Karpas-422 (cell line): Measurements from ENCODE around the gene FRMD4B. TPM values are rescaled to one million over a fixed set of nuclear protein-coding genes. Genes with fewer than 3 reads are reported as not detected.

Source experiments
- DNase-seq: peaks from one replicate; pipeline ENCODE4 v3.0.0-alpha.2; 2015
- H2AFZ ChIP-seq: fragments of 200-600 bp; sonication (generic); 2 replicates; pipeline ENCODE4 v1.6.1; 2014; ENCODE audit warnings: antibody characterized with exemption, low read length, mixed read lengths
- H3K27ac ChIP-seq: fragments of 200-600 bp; sonication (generic); 2 replicates; pipeline ENCODE4 v1.5.1; 2014; ENCODE audit warnings: mild to moderate bottlenecking, low read length, moderate library complexity
- H3K27me3 ChIP-seq: fragments of 200-600 bp; sonication (generic); 2 replicates; pipeline ENCODE4 v1.6.1; 2014; ENCODE audit warnings: low read length, mixed read lengths
- H3K36me3 ChIP-seq: fragments of 200-600 bp; sonication (generic); 2 replicates; pipeline ENCODE4 v1.6.1; 2014; ENCODE audit warnings: low read length, mixed read lengths; ENCODE audit not compliant: insufficient read depth
- H3K4me1 ChIP-seq: fragments of 200-600 bp; sonication (generic); 2 replicates; pipeline ENCODE4 v1.6.1; 2014; ENCODE audit warnings: mild to moderate bottlenecking, low read length, mixed read lengths
- H3K4me2 ChIP-seq: fragments of 200-600 bp; sonication (generic); 2 replicates; pipeline ENCODE4 v1.6.1; 2014; ENCODE audit warnings: low read length, low read depth, mild to moderate bottlenecking; ENCODE audit not compliant: poor library complexity, severe bottlenecking
- H3K4me3 ChIP-seq: fragments of 200-600 bp; sonication (generic); 2 replicates; pipeline ENCODE4 v1.5.1; 2014; ENCODE audit warnings: mild to moderate bottlenecking, antibody characterized with exemption, low read length, mixed read lengths
- H3K79me2 ChIP-seq: fragments of 200-600 bp; sonication (generic); 2 replicates; pipeline ENCODE4 v1.6.1; 2014; ENCODE audit warnings: mild to moderate bottlenecking, low read length, mixed read lengths
- H3K9ac ChIP-seq: fragments of 200-600 bp; sonication (generic); 2 replicates; pipeline ENCODE4 v1.6.0; 2014; ENCODE audit warnings: low read length
- H3K9me2 ChIP-seq: fragments of 200-600 bp; sonication (generic), shearing (Covaris generic); replicated peaks from 2 replicates; pipeline ENCODE4 v1.6.0; 2014; ENCODE audit warnings: mild to moderate bottlenecking, low read length, moderate library complexity; ENCODE audit not compliant: insufficient read depth
- H3K9me3 ChIP-seq: fragments of 300-700, 200-600 bp; sonication (generic); 2 replicates; pipeline ENCODE4 v1.6.1; 2014; ENCODE audit warnings: low read length, mixed read lengths
- H4K20me1 ChIP-seq: fragments of 200-600 bp; sonication (generic); 2 replicates; pipeline ENCODE4 v1.6.1; 2014; ENCODE audit warnings: mild to moderate bottlenecking, antibody characterized with exemption, low read length, low read depth; ENCODE audit not compliant: insufficient read depth
- total RNA-seq: library from RNA; depleted of rRNA; stranded (reverse); fragments of >200 nt; shearing (Covaris generic); gene quantifications from 2 replicates; pipeline ENCODE4 v1.2.3, GENCODE V29; 2014; ENCODE audit warnings: low replicate concordance

The FRMD4B gene
- total RNA-seq, 1 experiment from 2014 or later: not detected

DNA sequence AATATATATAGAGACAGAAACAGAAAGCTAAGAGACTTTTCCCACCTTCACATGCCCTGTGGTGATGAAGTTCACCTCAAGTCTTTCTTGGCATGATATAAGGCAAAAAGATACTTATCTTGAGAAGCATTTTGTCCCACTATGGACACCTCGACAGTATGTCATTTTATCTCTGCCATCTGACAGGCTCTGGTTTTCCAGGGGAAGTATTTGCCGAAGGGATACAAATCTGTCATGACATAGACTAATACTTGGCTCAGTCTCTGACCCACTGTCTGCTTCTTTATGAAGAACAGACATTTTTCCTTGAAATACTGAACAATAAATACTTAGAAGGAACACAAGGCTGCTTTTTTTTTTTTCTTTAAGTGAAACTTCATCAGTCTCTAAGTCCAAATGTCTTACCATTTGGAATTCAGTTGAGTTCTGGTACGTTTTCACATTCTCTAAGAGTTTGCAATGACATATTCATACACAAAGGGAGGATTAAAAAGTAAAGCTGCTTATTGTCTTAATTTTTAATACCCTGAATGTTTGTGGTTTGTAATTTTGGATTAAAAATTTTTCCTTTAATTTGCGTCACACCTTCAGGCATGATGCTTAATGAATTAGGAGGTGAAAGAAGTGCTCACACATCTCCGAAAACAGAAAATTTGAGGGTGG is 175.7 kb downstream of the FRMD4B start:
- Histone ChIP-seq H3K9ac (no peak overlapping the region), H3K79me2 (no peaks in the 10 kb centered on the region), H3K4me1 (no peaks in the 10 kb centered on the region), H2AFZ (no peak overlapping the region), H3K36me3 (no peaks in the 10 kb centered on the region), H3K4me3 (no peak overlapping the region), H3K27ac (no peak overlapping the region), H3K27me3 (no peaks in the 10 kb centered on the region), H3K9me2 (no peaks in the 10 kb centered on the region), H3K4me2 (no peak overlapping the region), H3K9me3 (no peaks in the 10 kb centered on the region), H4K20me1 (no peaks in the 10 kb centered on the region)
- DNase-seq: no peak

- no peaks in the 10 kb centered on the region for H4K20me1 ChIP-seq
- H3K9me2 ChIP-seq: no peaks in the 10 kb centered on the region
Observed at GRCh38 chr3:69209413-69209812, 176.5 kb downstream of the FRMD4B start.

DNA sequence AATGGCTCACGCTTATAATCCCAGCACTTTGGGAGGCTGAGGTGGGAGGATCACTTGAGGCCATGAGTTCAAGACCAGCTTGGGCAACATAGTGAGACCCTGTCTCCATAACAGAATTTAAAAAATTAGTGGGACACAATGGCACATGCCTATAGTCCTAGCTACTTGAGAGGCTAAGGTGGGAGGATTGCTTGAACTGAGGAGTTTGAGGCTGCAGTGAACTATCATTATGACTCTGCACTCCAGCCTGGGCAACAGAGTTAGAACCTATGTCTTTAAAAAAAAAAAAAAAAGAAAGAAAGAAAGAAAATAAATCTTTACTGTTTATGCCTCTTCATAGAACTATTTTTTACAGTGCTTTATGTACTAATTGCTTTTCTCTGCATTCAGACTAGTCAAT is 178.9 kb downstream of the FRMD4B start:
- Histone ChIP-seq H3K27ac (no peak overlapping the region), H3K9ac (no peak overlapping the region), H3K4me3 (no peak overlapping the region), H3K4me2 (no peak overlapping the region), H2AFZ (no peak overlapping the region), H3K9me3 (no peaks in the 10 kb centered on the region), H3K27me3 (no peaks in the 10 kb centered on the region), H3K79me2 (no peaks in the 10 kb centered on the region), H3K4me1 (no peaks in the 10 kb centered on the region), H3K9me2 (no peaks in the 10 kb centered on the region), H3K36me3 (no peaks in the 10 kb centered on the region), H4K20me1 (no peaks in the 10 kb centered on the region)
- no peak for DNase-seq

More at GRCh38 chr3:69209413-69209812, 176.5 kb downstream of the FRMD4B start:
- Histone ChIP-seq H3K27ac (no peak overlapping the region), H3K27me3 (no peaks in the 10 kb centered on the region), H2AFZ (no peak overlapping the region), H3K9me3 (no peaks in the 10 kb centered on the region), H3K9ac (no peak overlapping the region), H3K4me2 (no peak overlapping the region), H3K79me2 (no peaks in the 10 kb centered on the region), H3K4me1 (no peaks in the 10 kb centered on the region), H3K36me3 (no peaks in the 10 kb centered on the region), H3K4me3 (no peak overlapping the region)
- DNase-seq: no peak

DNA sequence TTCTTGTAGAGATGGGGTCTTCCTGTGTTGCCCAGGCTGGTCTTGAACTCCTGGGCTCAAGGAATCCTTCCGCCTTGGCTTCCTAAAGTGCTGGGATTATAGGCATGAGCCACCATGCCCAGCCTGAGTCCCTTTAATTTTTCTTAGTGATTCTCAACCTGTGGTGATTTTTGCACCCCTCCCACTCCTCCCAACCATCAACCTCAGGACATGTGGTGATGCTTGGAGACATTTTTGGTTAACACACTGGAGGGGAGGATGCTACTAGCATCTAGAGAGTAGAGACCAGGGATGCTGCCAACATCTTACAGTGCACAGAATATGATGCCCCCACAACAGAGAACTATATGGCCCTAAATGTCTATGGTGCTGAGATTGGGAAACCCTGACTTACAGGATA is 180.5 kb downstream of the FRMD4B start:
- Histone ChIP-seq H3K36me3 (no peaks in the 10 kb centered on the region), H3K27ac (no peak overlapping the region), H3K9me3 (no peaks in the 10 kb centered on the region), H3K9ac (no peak overlapping the region), H2AFZ (no peak overlapping the region), H3K79me2 (no peaks in the 10 kb centered on the region), H3K9me2 (no peaks in the 10 kb centered on the region), H3K4me3 (no peak overlapping the region), H3K4me1 (no peaks in the 10 kb centered on the region), H3K4me2 (no peak overlapping the region), H3K27me3 (no peaks in the 10 kb centered on the region), H4K20me1 (no peaks in the 10 kb centered on the region)
- no peak for DNase-seq

DNA sequence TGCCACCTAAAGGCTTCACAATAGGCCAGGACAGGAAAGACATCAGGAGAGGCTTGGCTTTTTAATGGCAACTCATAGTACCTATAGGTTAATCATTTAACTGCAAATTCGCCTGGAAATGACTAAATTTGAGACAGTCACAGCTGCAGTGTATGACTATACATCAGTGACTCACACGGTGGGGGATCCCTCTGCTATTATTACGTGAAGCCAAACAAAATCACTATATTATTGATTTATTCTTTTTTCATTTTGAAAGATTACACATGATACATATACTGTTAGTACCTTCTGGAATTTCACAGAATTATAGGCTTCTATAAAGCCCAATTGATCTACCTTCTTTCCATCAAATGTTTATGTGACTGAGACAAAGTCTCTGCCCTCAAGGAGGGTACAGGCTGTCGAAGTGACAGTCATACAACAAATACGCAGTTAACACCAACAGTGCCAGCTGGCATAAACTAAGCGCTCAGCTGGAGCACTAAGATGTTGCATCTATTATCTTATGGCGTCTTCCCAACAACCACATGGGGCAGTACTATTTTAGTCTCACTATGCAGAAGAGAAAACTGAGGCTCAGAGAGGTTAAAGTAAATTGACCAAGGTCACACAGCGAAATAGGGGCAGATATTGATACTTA is 181.5 kb downstream of the FRMD4B start:
- Histone ChIP-seq H3K27ac (no peak overlapping the region), H3K9ac (no peak overlapping the region), H3K27me3 (no peaks in the 10 kb centered on the region), H3K9me3 (no peaks in the 10 kb centered on the region), H3K36me3 (no peaks in the 10 kb centered on the region), H2AFZ (no peak overlapping the region), H3K9me2 (no peaks in the 10 kb centered on the region), H4K20me1 (no peaks in the 10 kb centered on the region), H3K4me1 (no peaks in the 10 kb centered on the region), H3K79me2 (no peaks in the 10 kb centered on the region), H3K4me3 (no peak overlapping the region), H3K4me2 (no peak overlapping the region)
- no peak for DNase-seq

DNA sequence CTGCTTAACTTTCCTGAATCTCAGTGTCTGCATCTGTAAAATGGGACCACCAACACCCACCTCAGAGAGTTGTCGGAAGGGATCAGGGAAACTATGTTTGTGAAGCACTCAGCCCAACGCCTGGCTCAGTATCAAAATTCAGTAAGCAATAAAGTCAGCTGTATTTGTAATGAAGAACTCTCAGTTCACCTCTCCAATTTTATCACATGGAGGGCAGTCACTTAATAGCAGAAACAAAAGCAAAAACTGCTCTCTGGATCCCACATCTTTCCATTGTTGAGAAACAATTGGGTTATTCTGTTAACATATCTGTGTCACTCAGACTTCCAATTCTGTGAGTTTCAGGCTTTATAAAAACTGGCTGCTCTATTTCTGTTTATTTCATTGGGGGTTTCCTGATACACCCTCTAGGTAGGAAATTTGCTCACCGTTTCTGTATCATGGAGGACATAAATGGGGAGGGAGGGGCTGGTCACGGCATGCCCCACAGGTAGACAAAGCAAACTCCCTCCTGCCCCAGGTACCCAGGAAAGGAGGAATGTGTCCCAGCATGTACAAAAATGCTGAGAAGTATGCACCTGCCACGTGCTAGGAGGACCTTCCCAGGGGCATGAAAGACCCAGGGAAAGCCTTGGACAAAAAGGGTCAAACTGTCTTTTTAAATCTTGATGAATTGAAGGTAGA is 182.1 kb downstream of the FRMD4B start:
- Histone ChIP-seq H3K79me2 (no peaks in the 10 kb centered on the region), H3K9ac (no peak overlapping the region), H3K4me3 (no peak overlapping the region), H4K20me1 (no peaks in the 10 kb centered on the region), H3K9me3 (no peaks in the 10 kb centered on the region), H3K4me2 (no peak overlapping the region), H3K4me1 (no peaks in the 10 kb centered on the region), H3K9me2 (no peaks in the 10 kb centered on the region), H3K27ac (no peak overlapping the region), H3K27me3 (no peaks in the 10 kb centered on the region), H3K36me3 (no peaks in the 10 kb centered on the region), H2AFZ (no peak overlapping the region)
- no peak for DNase-seq

DNA sequence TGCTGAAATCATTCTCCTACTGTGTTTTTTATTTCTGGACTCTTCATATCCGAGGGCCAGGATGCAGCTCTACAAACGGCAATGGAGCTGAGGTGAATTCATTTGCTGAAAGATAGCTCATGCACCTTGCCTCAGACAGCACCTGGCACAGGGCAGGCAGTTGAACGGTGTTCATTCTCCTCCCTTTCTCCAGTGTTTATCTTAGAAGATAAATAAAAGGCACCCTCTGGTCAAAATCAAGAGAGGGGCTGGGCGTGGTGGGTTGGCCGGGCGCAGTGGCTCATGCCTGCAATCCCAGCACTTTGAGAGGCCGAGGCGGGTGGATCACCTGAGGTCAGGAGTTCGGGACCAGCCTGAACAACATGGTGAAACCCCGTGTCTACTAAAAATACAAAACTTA is 184.2 kb downstream of the FRMD4B start:
- Histone ChIP-seq H3K27me3 (no peaks in the 10 kb centered on the region), H3K9me2 (no peaks in the 10 kb centered on the region), H3K79me2 (no peaks in the 10 kb centered on the region), H3K4me1 (no peaks in the 10 kb centered on the region), H3K9me3 (no peaks in the 10 kb centered on the region), H3K9ac (no peak overlapping the region), H3K27ac (no peak overlapping the region), H3K4me2 (no peak overlapping the region), H3K36me3 (no peaks in the 10 kb centered on the region), H3K4me3 (no peak overlapping the region), H4K20me1 (no peaks in the 10 kb centered on the region), H2AFZ (no peak overlapping the region)
- no peak for DNase-seq

DNA sequence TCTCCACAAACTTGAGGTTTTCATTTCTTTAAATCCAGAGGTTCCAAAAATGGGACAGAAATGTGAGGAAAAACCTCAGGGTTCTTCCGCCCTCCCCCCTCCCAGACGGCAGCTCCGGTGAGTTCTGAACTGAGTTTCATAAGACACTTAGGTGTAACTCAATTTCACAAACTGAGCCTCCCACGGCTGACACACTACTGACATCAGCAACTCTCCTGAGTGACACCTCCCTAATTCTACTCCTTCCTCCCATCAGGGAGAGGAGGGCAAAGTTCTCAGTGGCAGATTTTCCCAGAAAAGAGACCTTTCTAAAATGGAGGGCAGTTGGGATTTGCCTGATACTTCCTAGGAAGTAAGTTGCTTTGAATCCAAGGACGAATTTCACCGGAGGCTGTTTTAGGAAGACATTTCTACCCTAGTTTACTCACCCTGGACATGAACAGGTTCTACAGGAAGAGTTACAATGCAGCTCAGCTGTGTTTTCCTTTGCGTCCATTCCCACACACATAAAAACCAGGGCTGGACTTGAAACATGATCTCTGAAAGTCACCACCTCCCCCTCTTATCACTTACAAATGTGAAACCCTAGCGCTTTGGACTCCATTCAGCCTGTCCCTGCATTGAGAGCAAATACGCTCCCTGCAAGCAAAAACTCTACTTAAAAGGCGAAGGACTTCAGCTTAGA is 185.4 kb downstream of the FRMD4B start:
- H3K4me2 ChIP-seq: no peak overlapping the region
- no peaks in the 10 kb centered on the region for H3K36me3 ChIP-seq
- H3K27me3 ChIP-seq: no peaks in the 10 kb centered on the region
- no peak for DNase-seq
- no peaks in the 10 kb centered on the region for H3K9me3 ChIP-seq
- no peak overlapping the region for H2AFZ ChIP-seq
- H3K4me1 ChIP-seq: no peaks in the 10 kb centered on the region
- no peaks in the 10 kb centered on the region for H3K9me2 ChIP-seq
- no peak overlapping the region for H3K4me3 ChIP-seq
- no peaks in the 10 kb centered on the region for H3K79me2 ChIP-seq
- no peak overlapping the region for H3K9ac ChIP-seq
- H3K27ac ChIP-seq: no peak overlapping the region
- no peaks in the 10 kb centered on the region for H4K20me1 ChIP-seq
